ENCODE data around the gene CNTF.

- TF ChIP-seq GATA3 (IDR thresholded peaks at IDR 0.05; ENCODE audit: low read depth, low read length): no peak
- TF ChIP-seq GATA2 (IDR thresholded peaks at IDR 0.05; ENCODE audit: low read depth, low read length): no peak
Measured at GRCh38 chr11:58628446-58628845, 6.0 kb downstream of the CNTF start.
